GM12865 (cell line): ENCODE results near the gene TERC.

Experiments used
- DNase-seq: peaks from one replicate; pipeline ENCODE4 v3.0.0; 2010; ENCODE audit warnings: low read depth
- H3K4me3 ChIP-seq: 2 replicates; pipeline ENCODE4 v1.5.1; 2011; ENCODE audit warnings: mild to moderate bottlenecking, low read depth, low read length, control low read depth
- TF ChIP-seq, protein P1 (sequence below): IDR thresholded peaks from 2 replicates; pipeline ENCODE4 v1.5.1; 2011; ENCODE audit warnings: low read length, control low read depth, low read depth, inconsistent platforms; ENCODE audit not compliant: insufficient read depth; ENCODE audit errors: missing control alignments

TERC gene

DNA sequence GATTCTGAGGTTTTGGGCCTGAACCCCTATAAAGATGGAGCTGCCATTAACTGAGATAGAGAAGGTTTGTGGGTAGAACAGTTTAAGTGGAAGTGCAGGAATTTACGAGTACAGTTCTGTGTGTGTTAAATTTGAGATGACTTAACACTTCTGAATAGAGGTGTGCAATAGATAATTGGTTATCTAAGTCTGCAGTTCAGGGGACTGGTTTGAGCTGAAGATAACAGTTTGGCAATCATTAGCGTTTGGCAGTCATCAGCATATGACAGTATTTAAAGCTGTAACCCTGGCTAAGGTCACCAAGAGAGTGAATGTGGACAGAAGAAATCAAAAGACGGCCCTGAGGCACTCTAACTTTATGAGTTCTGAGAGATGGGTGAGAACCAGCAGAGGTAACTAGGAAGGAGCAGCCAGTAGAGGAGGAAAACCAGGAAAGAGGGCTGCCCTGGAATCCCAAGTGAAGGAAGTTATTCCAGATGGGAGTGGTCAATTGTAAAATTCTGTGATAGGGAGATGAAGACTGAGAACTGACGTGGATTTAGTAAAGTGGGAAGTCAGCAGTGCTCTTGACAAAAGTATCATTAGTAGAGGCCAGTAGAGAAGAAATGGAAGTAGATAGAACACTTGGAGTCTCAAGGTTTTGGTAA is 16.5 kb upstream of the TERC start:
- no peak overlapping the region for H3K4me3 ChIP-seq
- TF ChIP-seq, protein P1, sequence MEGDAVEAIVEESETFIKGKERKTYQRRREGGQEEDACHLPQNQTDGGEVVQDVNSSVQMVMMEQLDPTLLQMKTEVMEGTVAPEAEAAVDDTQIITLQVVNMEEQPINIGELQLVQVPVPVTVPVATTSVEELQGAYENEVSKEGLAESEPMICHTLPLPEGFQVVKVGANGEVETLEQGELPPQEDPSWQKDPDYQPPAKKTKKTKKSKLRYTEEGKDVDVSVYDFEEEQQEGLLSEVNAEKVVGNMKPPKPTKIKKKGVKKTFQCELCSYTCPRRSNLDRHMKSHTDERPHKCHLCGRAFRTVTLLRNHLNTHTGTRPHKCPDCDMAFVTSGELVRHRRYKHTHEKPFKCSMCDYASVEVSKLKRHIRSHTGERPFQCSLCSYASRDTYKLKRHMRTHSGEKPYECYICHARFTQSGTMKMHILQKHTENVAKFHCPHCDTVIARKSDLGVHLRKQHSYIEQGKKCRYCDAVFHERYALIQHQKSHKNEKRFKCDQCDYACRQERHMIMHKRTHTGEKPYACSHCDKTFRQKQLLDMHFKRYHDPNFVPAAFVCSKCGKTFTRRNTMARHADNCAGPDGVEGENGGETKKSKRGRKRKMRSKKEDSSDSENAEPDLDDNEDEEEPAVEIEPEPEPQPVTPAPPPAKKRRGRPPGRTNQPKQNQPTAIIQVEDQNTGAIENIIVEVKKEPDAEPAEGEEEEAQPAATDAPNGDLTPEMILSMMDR = no peak
- DNase-seq = no peak

DNA sequence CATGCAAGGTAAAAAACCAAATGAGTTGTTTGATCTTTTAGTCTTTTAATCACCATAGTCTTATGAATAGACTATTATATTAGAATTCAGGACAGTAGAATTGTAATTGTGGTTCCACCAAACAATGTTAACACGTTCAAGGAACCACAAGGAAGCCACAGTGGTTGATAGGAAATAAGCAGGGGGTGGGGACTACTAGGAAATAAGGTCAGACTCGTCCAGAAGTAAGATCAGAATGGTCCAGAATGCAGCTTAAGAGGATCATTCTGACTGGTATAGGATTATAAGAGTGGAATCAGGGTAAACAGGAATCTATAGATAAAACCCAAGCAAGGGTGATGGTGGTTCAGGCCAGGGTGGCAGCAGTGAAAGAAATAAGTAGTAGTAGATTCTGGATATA is 15.9 kb upstream of the TERC start:
- H3K4me3 ChIP-seq = no peak overlapping the region
- TF ChIP-seq, protein P1 = no peak

DNA sequence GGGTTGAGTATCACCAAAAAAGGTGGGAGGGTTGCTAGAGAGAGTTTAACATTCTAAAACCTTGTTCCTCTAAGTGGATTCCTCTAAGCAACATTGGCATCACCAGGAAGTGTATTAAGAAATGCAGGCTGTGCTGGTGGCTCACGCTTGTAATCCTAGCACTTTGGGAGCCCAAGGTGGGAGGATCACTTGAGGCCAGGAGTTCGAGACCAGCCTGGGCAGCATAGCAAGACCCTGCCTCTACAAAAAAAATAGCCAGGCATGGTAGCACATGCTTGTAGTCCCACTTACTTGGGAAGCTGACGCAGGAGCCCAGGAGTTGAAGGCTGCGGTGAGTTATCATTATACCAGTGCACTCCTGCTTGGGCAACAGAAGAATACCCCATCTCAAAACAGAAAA is 13.0 kb upstream of the TERC start:
- no peak overlapping the region for H3K4me3 ChIP-seq
- TF ChIP-seq, protein P1 = no peak
- DNase-seq = no peak

More for the DNA sequence above, 15.9 kb upstream of the TERC start:
- DNase-seq = no peak

DNA sequence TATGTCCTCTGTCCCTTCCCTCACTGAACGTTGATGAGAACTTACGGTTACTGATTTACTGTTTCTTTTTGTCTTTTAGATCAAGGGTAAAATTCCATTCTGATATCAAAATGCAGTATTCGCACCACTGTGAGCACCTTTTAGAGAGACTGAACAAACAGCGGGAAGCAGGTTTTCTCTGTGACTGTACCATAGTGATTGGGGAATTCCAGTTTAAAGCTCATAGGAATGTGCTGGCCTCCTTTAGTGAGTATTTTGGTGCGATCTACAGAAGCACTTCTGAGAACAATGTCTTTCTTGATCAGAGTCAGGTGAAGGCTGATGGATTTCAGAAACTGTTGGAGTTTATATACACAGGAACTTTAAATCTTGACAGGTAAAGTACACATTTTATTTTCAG is 9.3 kb upstream of the TERC start:
- DNase-seq = no peak
- TF ChIP-seq, protein P1 = no peak
- peak overlapping the region; percentile 80 for H3K4me3 ChIP-seq

DNA sequence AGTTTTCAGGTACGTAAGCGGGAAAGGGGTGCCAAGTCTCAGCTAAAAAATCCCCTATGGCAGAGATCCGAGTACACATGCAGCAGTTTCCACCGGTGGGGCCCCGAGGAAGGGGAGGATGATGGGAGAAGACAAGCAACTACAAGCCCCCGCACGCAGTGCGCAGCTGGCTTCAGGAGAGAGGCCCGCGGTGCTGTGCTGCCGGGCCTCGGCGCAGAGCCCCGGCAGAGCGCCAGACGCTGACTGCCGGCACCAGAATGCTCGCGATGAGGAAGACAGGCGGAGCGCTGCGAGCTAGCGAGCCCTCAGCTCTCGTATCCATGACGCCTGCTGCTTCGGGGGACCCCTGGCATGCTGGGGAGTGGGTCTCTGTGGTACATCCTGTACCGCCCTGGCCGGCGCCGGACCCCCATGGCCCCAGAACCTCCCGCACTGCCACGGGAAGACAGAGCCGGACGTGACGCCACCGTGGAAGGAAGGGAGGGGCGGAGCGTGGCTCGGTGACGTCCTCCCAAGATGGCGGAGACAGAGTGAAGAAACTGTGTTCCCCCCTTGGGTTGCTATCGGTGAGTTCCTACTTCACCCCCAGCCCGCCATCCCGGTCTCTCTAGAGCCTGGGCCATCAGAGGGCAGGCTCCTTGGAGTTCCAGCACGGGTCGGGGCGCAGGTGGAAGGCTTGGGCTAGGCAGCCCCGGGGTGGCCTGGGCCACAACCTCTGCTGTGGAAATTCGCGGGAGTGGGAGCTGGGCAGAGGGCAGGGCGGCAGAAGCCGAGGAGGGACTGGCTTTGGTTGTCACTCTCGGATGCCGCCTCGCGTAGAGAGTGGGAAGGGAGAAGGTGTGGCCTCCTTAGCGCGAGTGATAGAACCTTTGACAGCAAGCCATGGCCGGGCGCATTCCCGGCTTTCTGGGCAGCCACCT is 8.3 kb upstream of the TERC start, which contains the start of gene MYNN:
Gene MYNN (plus strand): TSS at position 500 of the 920 bp plus-strand sequence. CDS start 900 bp downstream, outside the sequence.
- TF ChIP-seq, protein P1 = no peak
- DNase-seq = peak; percentile 95
- peak within 1 kb of the TSS; percentile 80 for H3K4me3 ChIP-seq

DNA sequence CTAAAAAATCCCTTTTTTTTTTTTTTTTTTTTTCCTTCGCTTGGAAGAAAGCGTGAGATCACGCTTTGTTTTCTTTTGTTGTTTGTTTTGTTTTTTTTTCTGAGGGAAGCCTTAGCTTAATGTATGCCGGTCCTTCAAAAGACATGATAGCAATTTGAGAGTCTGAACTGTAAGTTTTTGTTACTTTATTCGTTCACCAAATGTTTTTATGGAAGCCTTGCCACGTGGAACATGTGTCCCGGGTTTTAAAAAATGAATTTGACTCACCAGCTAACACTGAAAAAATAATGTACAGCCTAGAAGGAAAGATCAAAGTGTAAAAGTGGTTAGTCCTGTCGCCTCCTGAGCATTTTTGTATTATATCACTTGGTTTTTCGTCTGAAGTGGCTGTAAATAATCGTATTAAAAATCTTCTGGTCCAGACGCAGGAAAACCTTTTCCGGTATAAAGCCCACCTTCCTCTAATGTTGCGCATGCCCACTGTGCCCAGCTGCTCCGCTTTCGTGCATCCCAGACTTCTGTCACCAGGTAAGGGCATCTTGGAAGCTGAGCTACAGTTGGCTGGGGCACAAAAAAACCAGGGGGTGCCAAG is 7.5 kb upstream of the TERC start:
- TF ChIP-seq, protein P1 = no peak
- peak; percentile 84 for DNase-seq
- H3K4me3 ChIP-seq = peak overlapping the region; percentile 80
